HG03354 (cell line): ENCODE data around the gene NAGA.
"Not testable (repeated sequence)": the region's sequence is repeated elsewhere in the genome, so short reads cannot be mapped to it uniquely, and the experiment has no call there.

Experiments
- ATAC-seq: cut with Tn5 transposase; IDR thresholded peaks from one replicate; pipeline ENCODE4 v1.9.1; 2021; ENCODE audit warnings: mild to moderate bottlenecking; ENCODE audit not compliant: unreplicated experiment, poor library complexity, severe bottlenecking

Gene NAGA

DNA sequence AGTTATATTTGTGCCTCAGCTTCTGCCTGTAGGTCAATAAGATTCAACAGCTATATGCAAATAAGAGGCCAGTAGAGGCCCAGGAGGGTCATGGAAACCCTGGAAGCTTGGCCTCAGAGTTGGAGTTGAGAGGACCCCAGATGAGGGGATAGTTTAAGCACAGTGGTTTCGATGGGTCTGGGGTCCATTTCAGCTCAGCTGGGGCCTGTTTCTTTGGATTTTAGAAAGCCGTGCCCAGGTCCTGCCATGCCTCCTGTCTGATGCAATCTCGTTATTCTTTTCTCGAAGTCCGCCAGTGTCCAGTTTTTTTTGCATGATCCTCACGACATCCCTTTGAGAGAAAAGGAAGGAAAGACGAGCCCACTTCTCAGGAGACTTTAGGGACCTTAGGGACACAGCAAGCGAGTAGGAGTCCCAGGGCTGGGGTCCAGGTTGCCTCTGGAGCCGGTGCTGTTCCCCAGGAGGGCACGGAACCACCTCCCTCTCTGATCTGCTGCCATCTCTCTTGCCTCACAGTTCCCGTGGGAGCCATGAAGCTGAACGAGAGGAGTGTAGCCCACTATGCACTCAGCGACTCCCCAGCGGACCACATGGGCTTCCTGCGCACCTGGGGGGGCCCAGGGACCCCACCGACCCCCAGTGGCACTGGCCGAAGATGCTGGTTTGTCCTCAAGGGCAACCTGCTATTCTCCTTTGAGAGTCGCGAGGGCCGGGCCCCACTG lies 6.3 kb upstream of the NAGA start:
- no peak for ATAC-seq

DNA sequence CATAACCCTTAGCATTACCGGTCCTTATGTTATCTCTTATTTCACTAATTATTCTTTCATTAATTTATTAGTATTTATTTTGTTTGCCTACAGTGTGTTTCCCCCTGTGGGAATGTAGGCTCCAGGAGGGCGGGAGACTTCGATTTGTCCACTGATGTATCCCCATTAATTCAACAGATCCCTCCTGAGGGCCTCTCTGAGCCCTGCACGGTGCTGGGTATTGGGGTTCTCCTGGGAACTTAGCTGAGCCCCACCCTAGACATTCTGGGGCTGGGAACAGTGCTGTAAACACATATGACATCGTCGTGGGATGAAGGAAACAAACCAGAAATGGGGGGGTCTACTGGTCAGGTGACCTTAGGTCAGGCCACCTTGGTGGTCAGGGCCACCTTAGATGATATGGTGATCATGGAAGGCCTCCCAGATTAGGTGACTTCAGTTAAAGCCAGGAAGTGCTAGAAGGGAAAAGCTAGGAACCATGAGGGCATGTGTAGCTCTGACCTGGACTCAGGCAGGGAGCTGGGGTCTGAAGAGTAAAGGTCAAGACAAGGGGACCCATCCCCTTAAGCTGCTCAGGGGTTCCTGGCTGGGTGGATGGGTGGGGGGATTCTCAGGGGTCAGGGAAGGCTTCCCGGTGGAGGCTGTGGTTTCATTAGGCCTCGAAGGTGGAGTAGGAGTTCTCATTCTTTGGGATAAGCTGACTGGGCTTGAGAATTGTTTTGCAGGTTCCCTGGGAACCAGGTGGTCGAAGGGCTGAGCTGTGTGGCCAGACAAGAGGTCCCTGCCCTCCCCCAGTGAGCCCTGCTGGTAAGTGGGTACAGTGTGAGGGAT lies 4.4 kb upstream of the NAGA start:
- no peak for ATAC-seq

DNA sequence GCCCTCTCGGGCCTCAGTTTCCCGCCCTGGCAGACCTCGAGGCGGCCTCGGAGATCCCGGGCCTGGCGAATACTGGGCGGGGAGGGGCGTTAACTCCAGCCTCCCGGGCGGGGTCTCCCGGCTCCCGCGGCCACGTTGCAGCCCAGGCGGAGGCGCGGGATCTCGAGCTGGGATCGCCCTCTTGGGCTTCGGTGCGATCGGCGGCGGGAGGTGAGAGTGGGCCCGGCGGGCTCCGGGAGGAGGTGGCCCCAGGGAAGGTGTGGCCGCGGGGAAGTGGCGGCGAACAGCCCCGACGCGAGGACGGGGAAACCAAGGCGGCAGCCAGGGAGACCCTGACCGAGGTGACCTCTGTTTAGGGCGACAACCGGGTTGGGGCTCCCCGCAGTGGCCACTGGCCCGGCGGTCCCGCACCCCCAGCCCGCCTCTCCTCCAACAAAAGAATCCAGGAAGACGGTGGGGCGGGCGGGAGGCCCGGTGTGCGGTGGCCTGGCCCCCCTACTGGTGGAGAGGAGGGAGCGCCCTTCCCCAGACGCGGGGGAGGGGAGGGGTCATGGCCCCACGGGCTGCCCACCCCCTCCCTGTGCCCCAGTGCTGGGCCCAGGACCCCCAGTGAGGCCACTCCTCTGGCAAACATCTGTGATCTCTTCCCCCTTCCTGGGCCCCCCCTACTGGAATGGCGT lies 3.7 kb upstream of the NAGA start, which contains the start of gene PHETA2:
TSS of gene PHETA2 (plus strand) at position 117 of the 680 bp plus-strand sequence. CDS start 3,046 bp downstream, outside the sequence.
- no peak for ATAC-seq

DNA sequence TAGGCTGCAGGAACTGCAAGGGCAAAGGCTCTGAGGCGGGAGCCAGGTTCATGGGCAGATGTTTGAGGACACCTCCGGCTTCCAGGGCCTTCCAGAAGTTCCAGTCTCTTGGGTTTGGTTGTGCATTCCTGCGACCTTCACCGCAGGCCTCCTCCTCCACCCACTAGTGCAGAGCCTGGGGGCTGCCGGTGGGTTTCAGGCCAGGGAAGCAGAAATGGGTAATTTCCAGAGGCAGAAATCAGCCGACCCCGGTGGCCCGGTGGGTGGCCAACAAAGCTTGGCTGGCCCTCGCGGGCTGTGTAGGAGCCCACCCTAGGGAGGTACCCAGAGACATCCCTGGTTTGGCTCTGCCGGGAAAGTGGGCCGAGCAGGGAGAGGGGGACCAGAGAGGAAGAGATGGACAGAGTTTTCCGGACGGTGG lies 3.0 kb upstream of the NAGA start:
- no peak for ATAC-seq

DNA sequence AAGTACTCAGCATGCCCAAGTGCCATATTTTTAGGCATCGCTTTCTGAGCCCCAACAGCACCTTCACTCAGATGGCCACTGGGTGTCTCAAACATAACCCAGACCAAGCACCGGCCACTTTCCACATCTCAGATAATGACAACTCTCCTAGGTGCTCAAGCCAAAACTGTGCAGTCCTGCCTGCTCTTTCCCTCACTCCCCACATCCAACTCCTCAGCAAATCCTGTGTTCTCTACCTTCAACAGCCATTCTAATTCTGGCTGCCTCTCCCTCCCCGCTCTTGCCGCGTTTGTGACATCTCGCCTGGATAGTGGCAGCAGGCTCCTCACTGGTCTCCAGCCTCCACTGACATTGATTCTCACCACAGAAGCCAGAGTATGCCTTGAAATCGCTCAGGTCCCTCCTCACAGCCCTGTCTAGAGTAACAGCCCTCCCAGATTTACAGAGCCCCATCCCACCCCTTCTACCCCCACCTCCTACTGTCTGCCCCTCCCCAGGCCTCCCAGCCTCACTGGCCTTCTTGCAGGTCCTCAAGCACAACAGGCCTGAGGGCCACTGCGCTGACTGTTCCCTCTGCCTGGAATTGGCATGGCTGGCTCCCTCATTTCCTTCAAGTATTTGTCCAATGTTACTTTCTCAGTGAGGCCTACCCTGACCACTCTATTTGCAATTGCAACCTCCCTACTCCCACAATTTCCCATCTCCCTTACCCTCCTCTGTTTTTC lies 2.2 kb upstream of the NAGA start:
- ATAC-seq, result no peak

DNA sequence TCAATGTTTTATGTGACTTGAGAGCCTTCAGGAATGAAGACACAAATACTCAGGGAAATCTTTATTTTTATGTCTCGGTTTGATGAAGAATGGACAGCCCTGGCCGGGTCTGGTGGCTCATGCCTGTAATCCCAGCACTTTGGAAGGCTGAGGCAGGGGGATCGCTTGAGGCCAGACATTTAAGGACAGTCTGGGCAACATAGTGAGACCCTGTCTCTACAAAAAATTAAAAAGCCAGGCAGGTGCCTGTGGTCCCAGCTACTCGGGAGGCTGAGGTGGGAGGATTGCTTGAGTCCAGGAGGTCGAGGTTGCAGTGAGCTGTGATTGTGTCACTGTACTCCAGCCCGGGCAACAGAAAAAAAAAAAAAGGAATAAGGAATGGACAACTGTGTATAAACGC lies 896 bp upstream of the NAGA start:
- not testable (repeated sequence) for ATAC-seq

DNA sequence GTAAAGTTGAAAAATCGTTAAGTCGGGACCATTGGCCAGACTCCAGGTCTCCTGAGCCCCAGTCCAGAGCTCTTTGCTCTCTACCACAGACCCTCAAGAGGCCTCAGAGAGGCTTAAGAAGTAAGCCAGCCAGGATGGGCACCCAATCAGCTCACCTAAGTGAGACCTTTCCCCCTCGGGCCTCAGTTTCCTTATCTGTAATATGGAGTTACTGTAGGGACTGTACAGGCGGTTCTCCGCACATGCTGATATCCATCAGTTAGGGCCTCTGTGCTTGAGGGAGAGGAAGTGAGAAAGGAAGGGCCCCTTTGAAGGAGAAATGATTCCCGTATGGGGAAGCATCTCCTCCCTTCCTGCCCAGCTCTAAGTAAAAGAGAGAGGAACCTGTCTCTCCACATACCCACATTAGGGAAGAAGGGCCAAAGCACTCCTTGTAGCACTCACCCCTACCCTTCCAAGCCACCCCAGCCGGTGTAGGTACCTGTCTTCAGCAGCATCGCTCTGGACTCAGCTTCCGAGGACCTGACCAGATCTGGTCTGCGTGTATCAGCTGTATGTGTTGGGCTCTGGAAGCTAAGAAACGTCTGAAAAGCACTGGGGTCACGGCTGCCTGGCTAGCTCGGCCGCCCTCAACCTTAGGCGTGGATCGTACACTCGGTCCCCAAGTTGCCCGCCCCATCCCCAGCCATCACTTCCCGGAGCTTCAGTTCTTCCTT lies 653 bp downstream of the NAGA start:
- ATAC-seq, result no peak

DNA sequence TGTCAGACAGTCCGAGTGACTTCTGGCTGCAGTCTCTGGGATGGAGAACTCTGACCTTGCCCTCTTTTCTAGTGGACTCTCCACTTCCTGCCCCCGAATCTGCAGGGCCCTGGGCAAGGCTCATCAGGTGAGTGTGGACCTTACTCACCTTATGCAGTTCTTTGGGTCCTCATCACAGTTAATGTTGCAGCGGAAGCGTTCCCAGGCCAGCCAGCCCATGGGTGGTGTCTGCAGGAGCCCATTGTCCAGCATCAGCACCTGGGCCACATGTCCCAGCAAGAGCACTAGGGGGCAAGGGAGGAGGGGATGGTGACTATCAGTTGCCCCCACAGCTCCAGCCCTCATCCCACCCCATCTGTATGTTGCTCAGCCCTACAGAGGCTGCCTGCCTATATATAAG lies 2.3 kb downstream of the NAGA start:
- no peak for ATAC-seq

DNA sequence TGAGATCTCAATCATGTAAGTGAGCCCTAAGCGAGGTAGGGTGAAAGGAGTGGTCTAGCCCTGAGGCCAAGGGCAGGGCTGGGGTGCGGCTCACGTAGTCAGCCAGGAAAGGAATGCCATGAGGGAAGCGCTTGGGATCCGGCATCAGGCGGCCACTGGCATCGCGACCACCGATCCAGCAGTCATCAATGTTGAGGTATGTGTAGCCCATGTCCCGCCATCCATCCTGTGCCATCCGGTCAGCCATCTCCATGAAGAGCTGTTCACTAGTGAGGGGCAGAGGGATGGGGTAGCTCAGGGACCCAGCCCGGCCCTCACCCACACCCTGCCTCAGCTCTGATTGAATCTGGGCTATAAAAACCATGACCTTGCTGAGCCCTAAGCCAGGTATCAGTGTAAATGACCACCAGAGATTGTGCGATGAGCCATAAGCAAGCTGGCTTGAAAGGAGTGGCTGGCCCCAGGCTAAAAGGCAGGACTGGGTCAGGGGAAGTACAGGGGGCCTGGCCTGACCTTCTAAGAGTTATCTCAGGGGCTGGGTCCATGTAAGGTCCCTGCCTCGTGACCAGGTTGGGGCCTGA lies 2.9 kb downstream of the NAGA start:
- ATAC-seq, result no peak

DNA sequence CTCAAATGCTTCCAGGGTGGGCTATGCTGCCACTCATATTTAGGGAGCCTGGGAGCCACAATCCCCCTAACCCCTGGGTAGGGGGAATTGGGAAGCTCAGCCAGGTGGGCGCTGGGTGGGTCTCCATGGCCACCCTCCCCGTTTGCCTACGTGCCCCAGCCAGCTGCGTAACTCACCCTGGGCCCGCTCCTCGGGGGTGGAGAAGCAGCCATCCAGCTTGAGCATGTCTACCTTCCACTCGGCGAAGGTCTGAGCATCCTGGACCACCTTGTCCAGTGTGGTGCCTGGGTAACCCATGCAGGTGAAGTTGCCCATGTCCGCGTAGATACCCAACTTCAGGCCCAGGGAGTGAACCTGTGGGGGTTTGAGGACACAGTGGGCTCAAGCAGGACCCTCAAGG lies 3.7 kb downstream of the NAGA start:
- no peak for ATAC-seq

DNA sequence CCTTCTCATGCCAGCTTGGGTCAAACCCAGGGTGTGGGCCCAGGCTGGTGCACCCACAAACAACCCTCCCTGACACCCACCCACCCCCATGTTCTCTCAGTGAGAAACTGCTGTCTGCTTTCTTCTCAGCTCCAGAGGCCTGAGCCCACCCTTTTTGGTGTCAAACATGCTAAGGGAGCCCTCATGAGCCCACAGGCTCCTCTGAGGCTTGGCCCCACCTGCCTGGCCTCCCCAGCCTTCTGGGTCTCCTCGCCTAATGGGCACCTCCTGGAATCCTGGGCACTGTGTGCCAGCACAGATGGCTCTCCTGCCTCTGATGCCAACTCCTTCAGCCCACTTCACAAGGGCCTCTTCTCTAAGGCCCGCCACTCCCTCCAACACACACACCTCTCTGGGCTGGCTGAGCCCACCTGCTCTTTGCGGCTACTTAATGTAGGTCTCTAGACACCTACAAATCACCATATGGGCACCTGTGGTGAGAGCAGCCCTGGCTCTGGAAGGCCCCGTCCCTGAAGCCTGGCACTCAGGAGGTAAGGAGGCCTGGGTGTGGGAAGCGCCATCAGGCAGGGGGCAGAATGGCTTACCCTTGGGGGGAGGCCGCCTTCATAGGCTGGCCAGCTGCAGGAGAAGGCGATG lies 4.4 kb downstream of the NAGA start:
- ATAC-seq, result no peak

DNA sequence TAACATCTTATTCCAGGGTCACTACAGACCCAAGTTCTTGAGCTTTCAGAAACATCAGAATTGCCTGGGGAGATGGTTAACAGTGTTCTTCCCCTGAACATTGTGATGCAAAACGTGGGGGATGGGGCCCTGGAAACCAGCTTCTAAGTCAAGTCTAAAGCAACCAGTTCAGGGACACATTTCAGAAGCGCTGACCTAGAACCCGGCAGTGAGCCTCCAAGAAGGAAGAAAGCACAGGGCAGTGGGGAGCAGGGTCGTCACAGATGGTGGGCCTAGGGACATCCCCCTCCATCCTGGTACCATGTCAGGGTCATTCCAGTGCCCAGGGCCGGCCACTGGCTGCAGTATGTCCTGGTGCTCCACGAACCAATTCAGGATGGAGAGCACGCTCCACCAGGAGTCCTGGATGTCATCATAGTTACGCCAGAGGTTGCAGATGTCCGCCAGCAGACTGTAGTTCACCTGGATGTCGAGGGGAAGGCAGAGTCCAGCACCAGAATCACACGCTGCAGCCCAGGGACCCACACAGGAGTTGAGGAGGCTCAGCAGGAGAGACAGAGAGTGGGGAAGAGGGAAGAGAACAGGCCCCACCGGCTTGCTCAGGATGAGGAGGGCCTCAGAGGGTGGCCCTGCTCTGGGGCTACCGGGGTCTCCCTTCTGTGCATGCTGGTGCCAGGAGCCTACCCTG lies 5.0 kb downstream of the NAGA start:
- no peak for ATAC-seq

DNA sequence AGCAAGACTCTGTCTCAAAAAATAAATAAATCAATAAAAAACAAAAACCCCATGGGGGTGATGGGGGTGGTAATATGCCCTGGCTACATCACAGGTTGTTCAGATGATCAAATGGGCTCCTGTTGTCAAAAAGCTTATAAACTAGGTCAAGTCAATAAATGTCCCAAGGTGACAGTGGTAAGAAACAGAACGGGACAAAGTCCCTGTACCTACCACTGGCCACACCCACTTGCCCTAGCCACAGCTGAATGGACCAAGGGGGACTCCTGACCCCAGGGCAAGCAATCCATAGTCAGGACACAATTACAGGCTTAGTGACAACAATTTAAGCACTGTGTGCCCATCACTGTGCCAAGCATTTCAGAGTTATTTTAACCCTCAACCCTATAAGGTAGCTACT lies 6.0 kb downstream of the NAGA start:
- no peak for ATAC-seq

DNA sequence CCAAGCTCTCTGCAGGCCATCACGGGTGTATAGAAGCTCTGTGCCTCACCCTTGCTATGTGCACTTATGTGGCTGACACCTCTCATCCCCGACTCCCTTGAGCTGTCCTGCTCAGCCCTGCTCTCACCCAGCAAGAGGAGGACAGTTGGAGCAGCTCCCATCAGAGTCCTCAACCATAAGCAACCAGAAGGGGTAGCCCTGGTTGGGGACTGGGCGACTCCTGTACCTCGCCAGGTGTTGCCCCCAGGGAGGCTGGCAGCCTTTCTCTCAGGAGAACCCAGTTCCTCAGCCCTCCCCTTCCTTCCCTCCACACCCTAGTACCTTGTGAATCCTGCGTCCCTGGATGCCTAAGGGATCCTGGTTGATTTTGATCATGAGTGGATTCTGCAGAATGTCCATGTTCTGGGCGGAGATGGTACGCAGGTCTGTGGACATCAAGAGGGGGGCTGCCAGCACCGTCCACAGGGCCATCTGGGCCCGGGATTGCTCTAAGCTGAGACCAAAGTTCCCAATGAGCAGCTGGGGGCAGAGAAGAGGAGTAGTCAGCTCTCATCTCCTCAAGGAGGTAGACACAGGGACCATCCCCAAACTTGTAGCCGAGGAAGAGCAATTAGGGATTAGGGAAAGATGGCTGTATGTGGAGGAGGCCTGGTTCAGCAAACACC lies 8.0 kb downstream of the NAGA start:
- no peak for ATAC-seq

DNA sequence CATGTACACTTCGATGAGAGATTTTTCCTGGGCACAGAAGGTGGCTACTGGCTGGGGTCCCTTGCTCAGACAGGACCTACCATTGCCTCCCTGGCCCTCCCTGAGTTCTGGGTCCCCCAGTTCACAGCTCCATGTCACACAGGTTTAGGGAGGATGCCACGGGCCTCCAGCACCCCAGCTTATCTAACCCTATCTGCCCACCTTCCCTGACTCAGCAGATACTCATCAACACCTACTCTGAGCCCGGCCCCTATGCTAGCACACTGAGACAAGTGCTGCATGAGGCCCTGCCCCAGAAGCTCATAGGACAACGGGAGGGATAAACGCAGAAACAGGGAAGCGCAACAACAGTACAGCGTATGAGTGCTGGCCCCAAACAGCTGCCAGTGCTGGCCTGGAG lies 9.6 kb downstream of the NAGA start:
- ATAC-seq, result no peak

DNA sequence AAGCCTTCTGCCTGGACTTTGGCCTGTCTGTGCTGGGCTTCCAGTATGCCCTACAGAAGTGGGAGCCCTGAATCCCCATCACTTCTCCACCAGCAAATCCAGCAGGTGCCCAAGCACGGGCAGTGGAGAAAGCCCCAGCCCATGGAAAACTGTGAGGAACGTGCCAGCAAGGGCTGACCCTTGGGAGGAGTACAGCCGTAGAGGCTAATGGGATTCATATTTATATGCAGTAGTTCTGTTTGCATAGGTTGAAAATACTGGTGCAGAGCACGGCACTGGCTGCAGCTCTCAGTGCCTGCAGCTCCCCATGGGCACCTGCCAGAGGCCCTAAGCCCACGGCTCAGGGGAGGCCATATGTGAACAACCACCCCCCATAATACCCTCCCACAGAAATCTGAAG lies 10.1 kb downstream of the NAGA start:
- no peak for ATAC-seq

DNA sequence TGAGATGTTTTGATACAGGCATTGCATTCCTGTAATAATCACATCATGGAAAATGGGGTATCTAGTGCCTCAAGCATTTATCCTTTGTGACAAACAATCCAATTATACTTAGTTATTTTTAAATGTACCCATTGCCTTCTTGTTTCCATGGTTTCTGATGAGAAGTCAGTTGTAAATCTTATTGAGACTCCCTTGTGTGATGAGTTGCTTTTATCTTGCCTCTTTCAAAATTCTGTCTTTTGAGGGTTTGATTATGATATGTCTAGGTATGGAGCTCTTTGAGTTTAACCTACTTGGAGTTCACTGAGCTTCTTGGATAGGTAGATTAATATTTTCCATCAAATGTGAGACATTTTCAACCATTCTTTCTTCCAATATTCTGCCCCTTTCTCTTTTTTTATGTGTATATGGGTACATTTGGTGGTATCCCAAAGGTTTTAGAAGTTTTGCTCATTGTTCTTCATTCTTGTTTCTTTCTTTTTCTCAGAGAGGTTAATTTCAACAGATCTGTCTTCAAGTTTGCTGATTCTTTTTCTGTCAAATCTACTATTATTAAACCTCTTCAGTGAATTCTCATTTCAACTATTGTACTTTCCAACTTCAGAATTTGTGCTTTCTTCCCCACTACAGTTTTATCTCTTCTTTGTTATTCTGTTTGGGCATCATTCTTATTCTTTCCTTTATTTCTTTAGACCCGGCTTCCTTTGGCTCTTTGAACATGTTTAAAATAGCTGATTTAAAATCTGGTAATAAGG lies 13.7 kb downstream of the NAGA start:
- ATAC-seq, result no peak
